H1 (cell line): ENCODE results near the gene HORMAD2. TPM values are rescaled to one million over a fixed set of nuclear protein-coding genes. Genes with fewer than 3 reads are reported as not detected.

ENCODE experiments used
- CTCF ChIA-PET: fragments of 300-600 bp; sonication (Branson Sonifier 250); formaldehyde crosslinking; loops from one replicate; lab custom pipeline; 2021; ENCODE audit not compliant: partially characterized antibody; lab: Charles Lee
- POLR2A ChIA-PET: fragments of 300-600 bp; sonication (Branson Sonifier 250); formaldehyde crosslinking; loops from one replicate; lab custom pipeline; 2021; ENCODE audit warnings: inconsistent platforms; ENCODE audit not compliant: partially characterized antibody; lab: Charles Lee
- DNase-seq, 2 experiments: peaks; one replicate each; pipeline versions ENCODE4 v3.0.0 to v3.0.0-alpha.2; 2010 to 2022; ENCODE audit warnings: low spot score in 2 of 2, low read depth in 1 of 2, mixed read lengths in 1 of 2
- FAIRE-seq: peaks from 2 replicates; lab custom pipeline; 2011; peaks lifted over from hg19 to GRCh38; lab: Jason Lieb, UNC
- H2AFZ ChIP-seq: 2 replicates; pipeline ENCODE4 v1.8.1; 2012; ENCODE audit warnings: low read length, inconsistent platforms
- H2AK5ac ChIP-seq: 2 replicates; pipeline ENCODE4 v1.6.1; 2013; ENCODE audit warnings: low read depth, low read length
- H2BK120ac ChIP-seq: replicated peaks from 2 replicates; pipeline ENCODE3; 2013; ENCODE audit warnings: low read depth, low read length, inconsistent platforms
- H2BK12ac ChIP-seq: 2 replicates; pipeline ENCODE4 v1.6.1; 2013; ENCODE audit warnings: low read depth, low read length
- H2BK15ac ChIP-seq: 2 replicates; pipeline ENCODE4 v1.6.1; 2013; ENCODE audit warnings: low read length
- H2BK20ac ChIP-seq: 2 replicates; pipeline ENCODE4 v1.6.1; 2013; ENCODE audit warnings: low read length
- H2BK5ac ChIP-seq: 2 replicates; pipeline ENCODE4 v1.6.1; 2013; ENCODE audit warnings: low read depth, low read length
- H3K14ac ChIP-seq: 2 replicates; pipeline ENCODE4 v1.6.1; 2013; ENCODE audit warnings: inconsistent platforms; ENCODE audit not compliant: insufficient read length
- H3K18ac ChIP-seq: 2 replicates; pipeline ENCODE4 v1.6.1; 2013; ENCODE audit warnings: low read length; ENCODE audit errors: extremely low read depth
- H3K23ac ChIP-seq: 2 replicates; pipeline ENCODE4 v1.6.1; 2013; ENCODE audit warnings: inconsistent platforms; ENCODE audit not compliant: insufficient read length
- H3K23me2 ChIP-seq: 2 replicates; pipeline ENCODE4 v1.6.1; 2013; ENCODE audit warnings: low read depth, low read length
- H3K27ac ChIP-seq: 2 replicates; pipeline ENCODE4 v1.6.1; 2011; ENCODE audit warnings: low read depth, low read length, inconsistent platforms
- H3K27me3 ChIP-seq, 4 experiments: replicated peaks in 1 of 4; 1 replicate in 1 of 4; 2 replicates in 3 of 4; pipeline versions ENCODE4 v1.6.1 to v1.8.1; 2011 to 2013; ENCODE audit warnings: low read length in 3 of 4, mild to moderate bottlenecking in 3 of 4, inconsistent platforms in 2 of 4, mixed read lengths in 2 of 4, moderate library complexity in 1 of 4; ENCODE audit not compliant: control insufficient read depth in 3 of 4, insufficient read depth in 3 of 4; ENCODE audit errors: extremely low read depth in 1 of 4
- H3K36me3 ChIP-seq, 4 experiments: 2 replicates each; pipeline versions ENCODE4 v1.6.1 to v1.8.1; 2011 to 2013; ENCODE audit warnings: mild to moderate bottlenecking in 4 of 4, low read length in 3 of 4, moderate library complexity in 2 of 4, control low read depth in 1 of 4, inconsistent platforms in 1 of 4; ENCODE audit not compliant: insufficient read depth in 4 of 4, control insufficient read depth in 2 of 4
- H3K4ac ChIP-seq: replicated peaks from 2 replicates; pipeline ENCODE3; 2013; ENCODE audit warnings: low read length, low read depth, mixed read lengths, inconsistent platforms; ENCODE audit not compliant: insufficient read length
- H3K4me1 ChIP-seq, 4 experiments: replicated peaks in 1 of 4; 1 replicate in 1 of 4; 2 replicates in 3 of 4; pipeline versions ENCODE4 v1.6.1 to v1.8.1; 2011 to 2013; ENCODE audit warnings: low read length in 3 of 4, inconsistent platforms in 2 of 4, mixed read lengths in 1 of 4; ENCODE audit not compliant: insufficient read depth in 4 of 4, control insufficient read depth in 3 of 4
- H3K4me2 ChIP-seq, 2 experiments: 2 replicates each; pipeline versions ENCODE4 v1.6.1 to v1.8.1; 2011 to 2013; ENCODE audit warnings: low read depth in 2 of 2, low read length in 2 of 2, control low read depth in 1 of 2, inconsistent platforms in 1 of 2, mild to moderate bottlenecking in 1 of 2; ENCODE audit not compliant: insufficient read depth in 1 of 2
- H3K4me3 ChIP-seq, 4 experiments: fragments of 200-600, 300-600 bp in 1 of 4; sonication (generic), shearing (Covaris generic), sonication (Bioruptor Twin) in 1 of 4; 2 replicates each; pipeline versions ENCODE4 v1.5.1 to v1.8.1; 2011 to 2016; ENCODE audit warnings: low read length in 4 of 4, low read depth in 3 of 4, control low read depth in 2 of 4, inconsistent platforms in 2 of 4, mild to moderate bottlenecking in 2 of 4, mixed read lengths in 1 of 4, moderate library complexity in 1 of 4; ENCODE audit not compliant: insufficient read depth in 2 of 4; ENCODE audit errors: extremely low read depth in 1 of 4
- H3K56ac ChIP-seq: replicated peaks from 2 replicates; pipeline ENCODE3; 2013; ENCODE audit warnings: low read depth, mild to moderate bottlenecking, mixed read lengths, low read length, inconsistent platforms; ENCODE audit not compliant: insufficient read length
- H3K79me1 ChIP-seq: 2 replicates; pipeline ENCODE4 v1.6.1; 2013; ENCODE audit warnings: low read depth, low read length, control low read depth
- H3K79me2 ChIP-seq, 2 experiments: 2 replicates each; pipeline versions ENCODE4 v1.6.1 to v1.8.1; 2012 to 2013; ENCODE audit warnings: low read length in 2 of 2, mild to moderate bottlenecking in 2 of 2, inconsistent platforms in 1 of 2; ENCODE audit not compliant: insufficient read depth in 2 of 2, control insufficient read depth in 1 of 2
- H3K9ac ChIP-seq, 4 experiments: replicated peaks in 1 of 4; 1 replicate in 1 of 4; 2 replicates in 3 of 4; pipeline versions ENCODE4 v1.6.1 to v1.8.1; 2011 to 2013; ENCODE audit warnings: low read depth in 3 of 4, low read length in 3 of 4, control low read depth in 2 of 4, mild to moderate bottlenecking in 2 of 4, moderate library complexity in 2 of 4, inconsistent platforms in 1 of 4; ENCODE audit errors: extremely low read depth in 1 of 4
- H3K9me3 ChIP-seq, 2 experiments: 2 replicates each; pipeline versions ENCODE4 v1.6.1 to v1.8.1; 2012 to 2013; ENCODE audit warnings: mild to moderate bottlenecking in 2 of 2, moderate library complexity in 2 of 2, control low read depth in 1 of 2, inconsistent platforms in 1 of 2, low read depth in 1 of 2, low read length in 1 of 2, mixed read lengths in 1 of 2; ENCODE audit not compliant: insufficient read depth in 2 of 2
- H4K20me1 ChIP-seq, 2 experiments: replicated peaks in 1 of 2; 2 replicates each; pipeline versions ENCODE3 to v1.8.1; 2011 to 2013; ENCODE audit warnings: inconsistent platforms in 2 of 2, low read length in 2 of 2, mild to moderate bottlenecking in 1 of 2; ENCODE audit not compliant: insufficient read depth in 2 of 2, control insufficient read depth in 1 of 2
- H4K5ac ChIP-seq: 2 replicates; pipeline ENCODE4 v1.6.1; 2013; ENCODE audit warnings: low read length, low read depth, mixed read lengths, inconsistent platforms; ENCODE audit not compliant: insufficient read length
- H4K8ac ChIP-seq: 2 replicates; pipeline ENCODE4 v1.8.0; 2013; ENCODE audit warnings: mild to moderate bottlenecking, moderate library complexity, low read length, inconsistent platforms; ENCODE audit not compliant: insufficient read depth; ENCODE audit errors: extremely low read depth
- H4K91ac ChIP-seq: replicated peaks from 2 replicates; pipeline ENCODE3; 2013; ENCODE audit warnings: low read length, mixed read lengths, inconsistent platforms; ENCODE audit not compliant: insufficient read length
- CEBPB ChIP-seq: IDR thresholded peaks from 2 replicates; pipeline ENCODE4 v1.6.1; 2012; ENCODE audit warnings: low read depth, low read length
- CHD1 ChIP-seq: IDR thresholded peaks from 2 replicates; pipeline ENCODE4 v1.6.1; 2012; ENCODE audit warnings: low read depth, low read length, improper control_type of control experiment
- CTBP2 ChIP-seq: IDR thresholded peaks from 2 replicates; pipeline ENCODE4 v1.7.0; 2011; ENCODE audit warnings: borderline replicate concordance, mild to moderate bottlenecking, moderate library complexity, mixed read lengths, low read length; ENCODE audit not compliant: insufficient read depth, insufficient read length
- EGR1 ChIP-seq: IDR thresholded peaks from 2 replicates; pipeline ENCODE4 v1.6.1; 2011; ENCODE audit warnings: low read depth, low read length, borderline replicate concordance
- JUND ChIP-seq: IDR thresholded peaks from 2 replicates; pipeline ENCODE4 v1.6.1; 2011; ENCODE audit warnings: mild to moderate bottlenecking, improper control_type of control experiment, low read length
- MAFK ChIP-seq: IDR thresholded peaks from 2 replicates; pipeline ENCODE4 v1.6.1; 2012; ENCODE audit warnings: low read depth, mild to moderate bottlenecking, improper control_type of control experiment, low read length
- PHF8 ChIP-seq: fragments of 200-600 bp; sonication (generic); conservative IDR thresholded peaks from 2 replicates; pipeline ENCODE4 v1.7.1; 2012; ENCODE audit warnings: low read depth, mild to moderate bottlenecking, inconsistent platforms, low read length, moderate library complexity
- POLR2A ChIP-seq, 2 experiments: IDR thresholded peaks; 1 replicate in 1 of 2; 2 replicates in 1 of 2; pipeline ENCODE4 v1.6.1; 2011; ENCODE audit warnings: low read depth in 2 of 2, low read length in 2 of 2, mild to moderate bottlenecking in 2 of 2; ENCODE audit errors: control extremely low read depth in 1 of 2
- POLR2AphosphoS5 ChIP-seq: IDR thresholded peaks from 2 replicates; pipeline ENCODE4 v1.6.1; 2011; ENCODE audit warnings: low read depth, low read length
- RBBP5 ChIP-seq: IDR thresholded peaks from 2 replicates; pipeline ENCODE4 v1.7.1; 2012; ENCODE audit warnings: low read depth, mild to moderate bottlenecking, inconsistent platforms, low read length, moderate library complexity, borderline replicate concordance
- RNF2 ChIP-seq: fragments of 200-900, 300-1000 bp; sonication (generic); IDR thresholded peaks from 2 replicates; pipeline ENCODE4 v1.7.1; 2016; ENCODE audit warnings: borderline replicate concordance, low read depth, mild to moderate bottlenecking, antibody characterized with exemption, low read length; ENCODE audit not compliant: poor library complexity, severe bottlenecking; ENCODE audit errors: missing control alignments
- SP1 ChIP-seq: IDR thresholded peaks from 2 replicates; pipeline ENCODE4 v1.6.1; 2011; ENCODE audit warnings: low read depth, low read length
- SP2 ChIP-seq: IDR thresholded peaks from 2 replicates; pipeline ENCODE4 v1.6.1; 2012; ENCODE audit warnings: mild to moderate bottlenecking, low read length, inconsistent platforms
- SUZ12 ChIP-seq: fragments of 200-600 bp; sonication (generic); IDR thresholded peaks from 2 replicates; pipeline ENCODE4 v1.6.1; 2012; ENCODE audit warnings: mild to moderate bottlenecking, inconsistent platforms, low read length, moderate library complexity, mixed read lengths
- TEAD4 ChIP-seq: IDR thresholded peaks from 2 replicates; pipeline ENCODE4 v1.6.1; 2012; ENCODE audit warnings: low read depth, low read length, inconsistent platforms, mixed read lengths
- YY1 ChIP-seq: IDR thresholded peaks from 2 replicates; pipeline ENCODE4 v1.6.1; 2011; ENCODE audit warnings: low read depth, mild to moderate bottlenecking, low read length
- WGBS, 2 experiments: shearing (Covaris generic) in 1 of 2; methylation state at CpG; one replicate each; pipeline versions ENCODE4 v1.1.6 to v1.1.7; 2013 to 2015; ENCODE audit warnings: low lambda C conversion rate in 2 of 2, mixed read lengths in 2 of 2, inconsistent platforms in 1 of 2, low coverage in 1 of 2, missing lambda C conversion rate in 1 of 2; ENCODE audit not compliant: insufficient replicate concordance in 2 of 2, insufficient coverage in 1 of 2, insufficient read length in 1 of 2; ENCODE audit errors: extremely low coverage in 1 of 2, missing lambda C conversion rate in 1 of 2; 5-methylcytosine and 5-hydroxymethylcytosine counted together
- polyA plus RNA-seq, 7 experiments: library from polyadenylated mRNA; depleted of rRNA in 3 of 7; stranded (reverse) in 5 of 7; unstranded in 2 of 7; fragments of >200 nt in 5 of 7; fragments of 200-250 nt in 2 of 7; gene quantifications; 1 replicate in 5 of 7; 2 replicates in 1 of 7; 4 replicates in 1 of 7; pipeline versions ENCODE4 v1.2.1 to v1.2.3, GENCODE V29; 2011 to 2013; ENCODE audit warnings: missing spikeins in 2 of 7, mixed read lengths in 2 of 7
- total RNA-seq: library from RNA; stranded (reverse); fragmentation: NEBNext Ultra II Directional; extraction: Animal tissue kit (Norgen Biotek cat#: 25700); gene quantifications from 2 replicates; pipeline ENCODE4 v1.2.1, GENCODE V29; 2021

Gene HORMAD2
- total and polyA plus RNA-seq, 2 of the 8 experiments (the other 6 are each of a cell fraction or from before 2014, with no cell fraction given), result 0.03 TPM; not detected in 1

- Histone ChIP-seq H2BK5ac (no peak overlapping the region), H3K4me1 (no peaks in the 10 kb centered on the region; a peak in 2 of 7 replicates), H3K4me3 (no peak overlapping the region), H4K5ac (no peak overlapping the region), H3K18ac (no peak overlapping the region), H2AFZ (no peak overlapping the region), H4K8ac (no peak overlapping the region), H2AK5ac (no peak overlapping the region), H3K36me3 (peaks cover 0 to 8% (median 1%) of the 10 kb centered on the region in 4 experiments; a peak in 5 of 8 replicates), H3K27ac (no peak overlapping the region), H3K79me2 (no peaks in the 10 kb centered on the region), H2BK15ac (no peak overlapping the region), H3K79me1 (no peaks in the 10 kb centered on the region), H2BK120ac (no peak overlapping the region), H3K4ac (no peak overlapping the region), H3K4me2 (no peak overlapping the region), H3K27me3 (no peaks in the 10 kb centered on the region), H3K56ac (no peak overlapping the region), H2BK20ac (no peak overlapping the region), H3K23ac (no peak overlapping the region), H2BK12ac (no peak overlapping the region), H3K9ac (no peak overlapping the region), H3K14ac (no peak overlapping the region), H4K20me1 (peaks cover 0 to 2% of the 10 kb centered on the region in 2 experiments), H4K91ac (no peak overlapping the region), H3K9me3 (no peaks in the 10 kb centered on the region), H3K23me2 (no peaks in the 10 kb centered on the region)
- ChIA-PET POLR2A (no interaction called here), CTCF (interaction anchor here (0.7 to 0.9 kb wide), 2 partner anchors 19 to 27 kb away, joined by 3 read pairs; no protein-coding TSS in a partner anchor)
- DNase-seq (no peak), FAIRE-seq (no peak)
- no peak for TF ChIP-seq YY1
- no peak for TF ChIP-seq POLR2A (IDR thresholded peaks at IDR 0.05; ENCODE audit: control extremely low read depth in 1 of 2, low read depth in 2 of 2, low read length in 2 of 2)
- TF ChIP-seq JUND, result no peak
- no peak for TF ChIP-seq EGR1
- TF ChIP-seq MAFK, result no peak
- TF ChIP-seq SP2, result no peak
- no peak for TF ChIP-seq POLR2AphosphoS5
- TF ChIP-seq CTBP2, result no peak
- no peak for TF ChIP-seq TEAD4
- TF ChIP-seq RNF2, result no peak
- TF ChIP-seq RBBP5, result no peak
- no peak for TF ChIP-seq SUZ12
- no peak for TF ChIP-seq SP1
- no peak for TF ChIP-seq PHF8
- TF ChIP-seq CEBPB, result no peak
- TF ChIP-seq CHD1, result no peak
- 86 to 100% methylated on average over 1 to 3 of the region's 3 CpGs for WGBS, 2 experiments
Observed at GRCh38 chr22:30031328-30031727, 48.9 kb upstream of the HORMAD2 start.
